Dermis microvascular lymphatic vessel endothelial cell (primary cell): ENCODE results near the gene REXO1. TPM values are rescaled to one million over a fixed set of nuclear protein-coding genes. Genes with fewer than 3 reads are reported as not detected.

Experiments
- DNase-seq, 2 donors: peaks; one replicate each; pipeline versions ENCODE4 v3.0.0 to v3.0.0-alpha.2; 2010; ENCODE audit warnings: low read depth in 2 of 2
- total RNA-seq: library from RNA; depleted of rRNA; stranded (reverse); fragments of >200 nt; gene quantifications from 2 replicates; pipeline ENCODE4 v1.2.1, GENCODE V29; 2014

REXO1 gene
- total RNA-seq, 1 donor from 2014 or later, result 3.7 TPM

GRCh38 chr19:1767464-1767933 lies 80.8 kb downstream of the REXO1 start:
- DNase-seq, result peak in 1 of 2 donors; percentile 22

- no peak for DNase-seq
Measured at GRCh38 chr19:1766800-1767352, 81.4 kb downstream of the REXO1 start.

- no peak for DNase-seq
Measured at GRCh38 chr19:1765904-1766799, 82.1 kb downstream of the REXO1 start.

Other genes starting within 250 kb of the REXO1 start
- 82.4 and 109 TPM in 2 replicates for gene UQCR11, start 243.0 kb downstream of the REXO1 start, total RNA-seq
- gene TCF3, start 195.9 kb downstream of the REXO1 start, total RNA-seq, result 56.0 and 79.3 TPM in 2 replicates
- not detected in 2 replicates for gene ONECUT3, start 95.0 kb downstream of the REXO1 start, total RNA-seq
- 0.76 and 0.90 TPM in 2 replicates for gene ATP8B3, start 36.2 kb downstream of the REXO1 start, total RNA-seq
- 3.7 and 6.7 TPM in 2 replicates for gene KLF16, start 15.1 kb upstream of the REXO1 start, total RNA-seq
- 70.1 and 93.4 TPM in 2 replicates for gene ABHD17A, start 37.0 kb upstream of the REXO1 start, total RNA-seq
- gene ADAT3, start 56.9 kb upstream of the REXO1 start, total RNA-seq, result 1.7 and 3.8 TPM in 2 replicates
- 18.2 and 37.9 TPM in 2 replicates for gene SCAMP4, start 56.9 kb upstream of the REXO1 start, total RNA-seq
- gene CSNK1G2, start 92.7 kb upstream of the REXO1 start, total RNA-seq, result 62.8 and 78.1 TPM in 2 replicates
- gene BTBD2, start 167.2 kb upstream of the REXO1 start, total RNA-seq, result 32.5 and 52.0 TPM in 2 replicates
- gene MKNK2, start 202.8 kb upstream of the REXO1 start, total RNA-seq, result 105 and 109 TPM in 2 replicates
- 14.8 and 22.8 TPM in 2 replicates for gene MOB3A, start 247.8 kb upstream of the REXO1 start, total RNA-seq
- 0.76 and 0.77 TPM in 2 replicates for gene IZUMO4, start 248.4 kb upstream of the REXO1 start, total RNA-seq